HEK293 (cell line): ENCODE measurements around the gene DHX57.

Experiments
- CTCF ChIA-PET: fragments of 350-600 bp; formaldehyde crosslinking; extraction: SDS; loops from one replicate; lab custom pipeline; 2021; ENCODE audit warnings: antibody characterized with exemption; lab: Yijun Ruan, JAX
- POLR2A ChIA-PET: fragments of 300-600 bp; formaldehyde crosslinking; extraction: SDS; loops from one replicate; lab custom pipeline; 2020; ENCODE audit warnings: antibody characterized with exemption, inconsistent platforms; lab: Yijun Ruan, JAX
- H3K27ac ChIP-seq: fragments of 200-500 bp; sonication (Bioruptor generic); 2 replicates; pipeline ENCODE4 v1.5.1; 2014; ENCODE audit warnings: low read depth, low read length, control low read depth, inconsistent platforms; ENCODE audit errors: extremely low read depth
- H3K36me3 ChIP-seq, 2 experiments: fragments of 200-500 bp in 1 of 2; sonication (Bioruptor generic) in 1 of 2; 1 replicate in 1 of 2; 2 replicates in 1 of 2; pipeline ENCODE4 v1.5.1; 2014 to 2017; ENCODE audit warnings: inconsistent platforms in 2 of 2, low read length in 2 of 2; ENCODE audit not compliant: control insufficient read depth in 2 of 2, insufficient read depth in 1 of 2
- H3K4me1 ChIP-seq: fragments of 200-500 bp; sonication (Bioruptor generic); 2 replicates; pipeline ENCODE4 v1.5.1; 2014; ENCODE audit warnings: mild to moderate bottlenecking, low read length, inconsistent platforms; ENCODE audit not compliant: control insufficient read depth, insufficient read depth
- H3K4me3 ChIP-seq: 2 replicates; pipeline ENCODE4 v1.5.1; 2011; ENCODE audit warnings: low read depth, mild to moderate bottlenecking, control low read depth, low read length, moderate library complexity
- H3K9me3 ChIP-seq: fragments of 200-500 bp; sonication (Bioruptor generic); 2 replicates; pipeline ENCODE4 v1.5.1; 2014; ENCODE audit warnings: low read depth, low read length, inconsistent platforms; ENCODE audit not compliant: control insufficient read depth, insufficient read depth
- EGR2 ChIP-seq: fragments of 450-650 bp; formaldehyde crosslinking; IDR thresholded peaks from 2 replicates; pipeline ENCODE4 v1.5.1; 2016; ENCODE audit warnings: low read depth, missing biosample characterization, missing genetic modification characterization
- KLF10 ChIP-seq: fragments of 450-650 bp; IDR thresholded peaks from 2 replicates; pipeline ENCODE4 v1.5.1; 2018; ENCODE audit warnings: missing biosample characterization, mild to moderate bottlenecking, missing genetic modification characterization
- PRDM2 ChIP-seq: fragments of 450-650 bp; formaldehyde crosslinking; IDR thresholded peaks from 2 replicates; pipeline ENCODE4 v1.5.1; 2016; ENCODE audit warnings: missing biosample characterization, missing genetic modification characterization, borderline replicate concordance
- SCRT2 ChIP-seq: fragments of 450-650 bp; formaldehyde crosslinking; IDR thresholded peaks from 2 replicates; pipeline ENCODE4 v1.5.1; 2016; ENCODE audit warnings: missing biosample characterization, missing genetic modification characterization
- ZBTB10 ChIP-seq: fragments of 450-650 bp; formaldehyde crosslinking; IDR thresholded peaks from 2 replicates; pipeline ENCODE4 v1.5.1; 2016; ENCODE audit warnings: missing biosample characterization, missing genetic modification characterization
- ZBTB6 ChIP-seq: fragments of 450-650 bp; formaldehyde crosslinking; IDR thresholded peaks from 2 replicates; pipeline ENCODE4 v1.5.1; 2017; ENCODE audit warnings: missing biosample characterization, missing genetic modification characterization
- ZBTB8A ChIP-seq: fragments of 450-650 bp; formaldehyde crosslinking; IDR thresholded peaks from 2 replicates; pipeline ENCODE4 v1.5.1; 2016; ENCODE audit warnings: missing biosample characterization, missing genetic modification characterization
- ZFP3 ChIP-seq: fragments of 450-650 bp; formaldehyde crosslinking; IDR thresholded peaks from 2 replicates; pipeline ENCODE4 v1.5.1; 2016; ENCODE audit warnings: low read depth, missing biosample characterization, missing genetic modification characterization
- ZNF169 ChIP-seq: fragments of 450-650 bp; formaldehyde crosslinking; IDR thresholded peaks from 2 replicates; pipeline ENCODE4 v1.5.1; 2016; ENCODE audit warnings: missing biosample characterization, missing genetic modification characterization
- ZNF2 ChIP-seq: fragments of 450-650 bp; formaldehyde crosslinking; IDR thresholded peaks from 2 replicates; pipeline ENCODE4 v1.5.1; 2016; ENCODE audit warnings: missing biosample characterization, missing genetic modification characterization
- ZNF239 ChIP-seq: fragments of 450-650 bp; formaldehyde crosslinking; IDR thresholded peaks from 2 replicates; pipeline ENCODE4 v1.5.1; 2016; ENCODE audit warnings: missing biosample characterization, missing genetic modification characterization
- ZNF423 ChIP-seq: fragments of 450-650 bp; formaldehyde crosslinking; IDR thresholded peaks from 2 replicates; pipeline ENCODE4 v1.5.1; 2016; ENCODE audit warnings: missing biosample characterization, missing genetic modification characterization
- ZNF580 ChIP-seq: fragments of 450-650 bp; formaldehyde crosslinking; IDR thresholded peaks from 2 replicates; pipeline ENCODE4 v1.5.1; 2016; ENCODE audit warnings: missing biosample characterization, missing genetic modification characterization
- ZNF629 ChIP-seq: fragments of 450-650 bp; formaldehyde crosslinking; IDR thresholded peaks from 2 replicates; pipeline ENCODE4 v1.5.1; 2017; ENCODE audit warnings: missing biosample characterization, missing genetic modification characterization
- ZNF664 ChIP-seq: fragments of 450-650 bp; formaldehyde crosslinking; IDR thresholded peaks from 2 replicates; pipeline ENCODE4 v1.5.1; 2016; ENCODE audit warnings: missing biosample characterization, missing genetic modification characterization
- ZNF692 ChIP-seq: fragments of 450-650 bp; formaldehyde crosslinking; IDR thresholded peaks from 2 replicates; pipeline ENCODE4 v1.5.1; 2016; ENCODE audit warnings: missing biosample characterization, missing genetic modification characterization
- ZSCAN18 ChIP-seq: fragments of 450-650 bp; formaldehyde crosslinking; IDR thresholded peaks from 2 replicates; pipeline ENCODE4 v1.5.1; 2016; ENCODE audit warnings: missing biosample characterization, missing genetic modification characterization
- ZSCAN30 ChIP-seq: fragments of 450-650 bp; IDR thresholded peaks from 2 replicates; pipeline ENCODE4 v1.5.1; 2018; ENCODE audit warnings: missing biosample characterization, mild to moderate bottlenecking, missing genetic modification characterization, moderate library complexity

The DHX57 gene

GRCh38 chr2:38922902-38923301 lies 47.2 kb upstream of the DHX57 start:
- CTCF ChIA-PET = interaction anchor here (1.5 kb wide), 1 partner anchor 25 kb away, joined by 3 read pairs; no protein-coding TSS in a partner anchor
- POLR2A ChIA-PET = no interaction called here
- no peaks in the 10 kb centered on the region for H3K4me1 ChIP-seq
- no peak overlapping the region for H3K27ac ChIP-seq
- H3K4me3 ChIP-seq = no peak overlapping the region
- no peaks in the 10 kb centered on the region for H3K9me3 ChIP-seq
- TF ChIP-seq ZSCAN18 (no peak), ZNF580 (tag by site-specific recombination) (no peak), ZNF423 (tag by site-specific recombination) (no peak), ZNF692 (tag by site-specific recombination) (no peak), EGR2 (no peak), ZSCAN30 (tag by site-specific recombination) (no peak), ZNF2 (tag by site-specific recombination) (no peak), ZNF169 (tag by site-specific recombination) (no peak), ZBTB8A (tag by site-specific recombination) (no peak), ZNF239 (tag by site-specific recombination) (no peak), ZBTB6 (tag by site-specific recombination) (no peak), ZNF629 (tag by site-specific recombination) (no peak), ZBTB10 (tag by site-specific recombination) (no peak), KLF10 (tag by site-specific recombination) (no peak), ZFP3 (no peak), SCRT2 (tag by site-specific recombination) (no peak)
- no peaks in the 10 kb centered on the region for H3K36me3 ChIP-seq

GRCh38 chr2:38922389-38922788 lies 46.7 kb upstream of the DHX57 start:
- CTCF ChIA-PET = interaction anchor here (1.5 kb wide), 1 partner anchor 26 kb away, joined by 3 read pairs; no protein-coding TSS in a partner anchor
- H3K4me3 ChIP-seq = no peak overlapping the region
- H3K36me3 ChIP-seq = no peaks in the 10 kb centered on the region
- no peak overlapping the region for H3K27ac ChIP-seq
- POLR2A ChIA-PET = no interaction called here
- no peaks in the 10 kb centered on the region for H3K9me3 ChIP-seq
- no peaks in the 10 kb centered on the region for H3K4me1 ChIP-seq
- TF ChIP-seq ZNF664 (tag by site-specific recombination) (peak; percentile 16; the same call in 1 of the 2 replicates), PRDM2 (tag by site-specific recombination) (no peak)
